Endothelial cell of umbilical vein (primary cell): Measurements from ENCODE around the gene UBB.
A peak's percentile ranks its signal among the peaks of the same experiment; 100 is the strongest.

Experiments used
- EZH2 ChIP-seq: IDR thresholded peaks from 2 replicates; pipeline ENCODE4 v1.6.1; 2012; ENCODE audit warnings: borderline replicate concordance, low read depth, mild to moderate bottlenecking, moderate library complexity, low read length, inconsistent platforms; ENCODE audit not compliant: severe bottlenecking
- MAX ChIP-seq: IDR thresholded peaks from 2 replicates; pipeline ENCODE4 v1.6.1; 2011; ENCODE audit not compliant: insufficient read depth, insufficient read length
- MYC ChIP-seq: IDR thresholded peaks from one replicate; pipeline ENCODE4 v1.6.1; 2011; ENCODE audit warnings: mild to moderate bottlenecking, low read depth, low read length
- POLR2A ChIP-seq: IDR thresholded peaks from 2 replicates; pipeline ENCODE4 v1.6.1; 2012; ENCODE audit warnings: low read depth, mild to moderate bottlenecking, control low read depth, low read length
- POLR2AphosphoS5 ChIP-seq: IDR thresholded peaks from 2 replicates; pipeline ENCODE4 v1.6.1; 2012; ENCODE audit warnings: low read depth, mild to moderate bottlenecking, control low read depth, low read length, moderate library complexity; ENCODE audit not compliant: insufficient read depth
- TF ChIP-seq, protein P1 (sequence below), 2 donors: IDR thresholded peaks; 1 replicate in 1 of 2; 2 replicates in 1 of 2; pipeline ENCODE4 v1.5.1; 2011; ENCODE audit warnings: low read length in 2 of 2, mild to moderate bottlenecking in 2 of 2, moderate library complexity in 2 of 2, control low read depth in 1 of 2, inconsistent platforms in 1 of 2, low read depth in 1 of 2; ENCODE audit not compliant: insufficient read depth in 1 of 2; ENCODE audit errors: extremely low read depth in 1 of 2

DNA sequence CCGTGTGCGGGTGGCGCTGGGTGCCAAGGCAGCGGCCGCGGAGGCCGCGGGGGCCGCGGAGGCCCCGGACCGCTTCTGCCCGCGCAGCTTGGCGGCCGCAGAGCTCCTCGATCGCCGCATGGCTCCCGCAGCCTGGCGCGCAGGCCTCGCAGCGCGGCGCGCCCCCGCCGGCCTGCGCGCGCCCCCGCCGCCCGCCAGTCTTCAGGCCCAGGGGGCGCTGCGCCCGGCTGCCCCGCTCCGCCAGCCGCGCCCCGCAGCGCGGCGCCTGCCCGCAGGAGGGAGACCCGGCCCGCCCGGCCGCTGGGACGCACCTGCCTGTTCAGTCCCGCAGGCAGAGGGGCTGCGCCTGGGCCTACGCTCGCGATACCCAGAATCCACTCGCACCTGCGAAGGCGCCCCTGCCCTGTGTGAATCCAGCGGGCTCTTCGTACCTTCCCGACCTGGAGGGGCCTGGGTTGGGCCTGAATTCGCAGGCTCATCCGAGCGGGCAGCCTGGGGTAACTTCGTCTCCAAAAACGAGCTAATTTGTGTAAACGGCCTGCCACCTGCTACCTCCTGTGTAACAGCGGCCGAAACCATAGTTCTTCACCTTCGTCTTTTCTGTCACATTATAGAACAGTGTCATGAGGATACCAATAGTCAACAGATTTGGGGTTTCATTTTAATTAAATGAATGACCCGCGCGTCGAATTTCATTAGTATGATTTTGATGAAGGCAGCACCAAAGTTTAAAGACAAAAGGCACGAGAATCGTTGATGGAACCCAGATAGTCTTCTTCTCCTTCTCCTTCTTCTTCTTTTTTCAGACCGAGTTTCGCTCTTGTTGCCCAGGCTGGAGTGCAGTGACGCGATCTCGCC, 27.3 kb upstream of the UBB start, which contains the start of gene CENPV:
- TF ChIP-seq EZH2 = no peak
- no peak for TF ChIP-seq POLR2A
- TF ChIP-seq POLR2AphosphoS5 = peak; percentile 76
- TF ChIP-seq MYC = no peak
- TF ChIP-seq, protein P1, sequence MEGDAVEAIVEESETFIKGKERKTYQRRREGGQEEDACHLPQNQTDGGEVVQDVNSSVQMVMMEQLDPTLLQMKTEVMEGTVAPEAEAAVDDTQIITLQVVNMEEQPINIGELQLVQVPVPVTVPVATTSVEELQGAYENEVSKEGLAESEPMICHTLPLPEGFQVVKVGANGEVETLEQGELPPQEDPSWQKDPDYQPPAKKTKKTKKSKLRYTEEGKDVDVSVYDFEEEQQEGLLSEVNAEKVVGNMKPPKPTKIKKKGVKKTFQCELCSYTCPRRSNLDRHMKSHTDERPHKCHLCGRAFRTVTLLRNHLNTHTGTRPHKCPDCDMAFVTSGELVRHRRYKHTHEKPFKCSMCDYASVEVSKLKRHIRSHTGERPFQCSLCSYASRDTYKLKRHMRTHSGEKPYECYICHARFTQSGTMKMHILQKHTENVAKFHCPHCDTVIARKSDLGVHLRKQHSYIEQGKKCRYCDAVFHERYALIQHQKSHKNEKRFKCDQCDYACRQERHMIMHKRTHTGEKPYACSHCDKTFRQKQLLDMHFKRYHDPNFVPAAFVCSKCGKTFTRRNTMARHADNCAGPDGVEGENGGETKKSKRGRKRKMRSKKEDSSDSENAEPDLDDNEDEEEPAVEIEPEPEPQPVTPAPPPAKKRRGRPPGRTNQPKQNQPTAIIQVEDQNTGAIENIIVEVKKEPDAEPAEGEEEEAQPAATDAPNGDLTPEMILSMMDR (IDR thresholded peaks at IDR 0.05; ENCODE audit: extremely low read depth in 1 of 2, insufficient read depth in 1 of 2, low read depth in 1 of 2, low read length in 2 of 2) = peak in 1 of 2 donors; percentile 9
- TF ChIP-seq MAX = no peak
